NCI-H2227 treated with DMSO at 0.1 percent for 48 hours (cell line): ENCODE data around the gene RHCE.
A peak's percentile ranks its signal among the peaks of the same experiment; 100 is the strongest.
"Not testable (repeated sequence)": the region's sequence is repeated elsewhere in the genome, so short reads cannot be mapped to it uniquely, and the experiment has no call there.

ENCODE experiments used
- DNase-seq: peaks from one replicate; lab custom pipeline; 2025; lab: John Stamatoyannopoulos, UW

Gene RHCE

GRCh38 chr1:25432749-25433388 lies 12.2 kb upstream of the RHCE start:
- no peak for DNase-seq

- no peak for DNase-seq
Observed at GRCh38 chr1:25431955-25432719, 11.5 kb upstream of the RHCE start.

- DNase-seq, result no peak
Observed at GRCh38 chr1:25430967-25431881, 10.6 kb upstream of the RHCE start.

GRCh38 chr1:25430073-25430966 lies 9.7 kb upstream of the RHCE start, which contains the start of gene MACO1:
MACO1 (plus strand) TSS chr1:25430897; CDS start chr1:25431099, 202 bp downstream.
- peak; percentile 97 for DNase-seq

DNA sequence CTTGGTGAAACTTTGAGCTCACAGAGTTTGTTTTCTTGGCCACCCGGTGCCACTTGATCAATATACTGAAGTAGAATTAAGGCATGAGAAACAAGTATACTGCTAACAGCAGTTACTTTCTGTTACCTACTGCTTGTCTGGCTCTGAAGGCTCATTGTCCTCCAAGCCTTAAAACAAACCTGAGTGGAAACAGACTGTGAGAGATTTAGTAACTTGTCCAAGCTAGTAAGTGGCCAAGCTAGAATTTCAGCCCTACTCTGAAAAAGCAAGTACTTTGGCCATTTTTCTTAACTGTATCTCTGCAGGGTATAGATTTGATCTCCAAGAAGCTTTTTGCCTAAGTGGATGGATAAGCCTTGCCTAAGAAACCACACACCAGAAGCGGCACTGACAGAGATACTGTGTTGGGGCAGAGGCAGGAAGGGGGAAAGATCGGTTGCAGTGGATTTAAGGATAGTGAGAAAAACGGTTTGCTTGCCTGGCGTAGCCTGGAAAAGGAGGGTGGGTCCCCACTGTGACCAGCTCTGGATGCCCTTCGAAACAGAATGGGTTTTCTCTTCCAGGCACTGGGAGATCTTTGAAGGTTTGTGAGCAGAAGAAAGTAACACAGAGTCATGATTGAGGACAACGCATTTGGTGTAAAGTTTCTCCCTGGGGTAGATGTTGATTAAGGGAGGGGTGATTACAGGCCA lies 8.0 kb upstream of the RHCE start:
- DNase-seq, result no peak

GRCh38 chr1:25427696-25428095 lies 7.1 kb upstream of the RHCE start:
- no peak for DNase-seq

- no peak for DNase-seq
Observed at GRCh38 chr1:25425098-25426085, 4.8 kb upstream of the RHCE start.

DNA sequence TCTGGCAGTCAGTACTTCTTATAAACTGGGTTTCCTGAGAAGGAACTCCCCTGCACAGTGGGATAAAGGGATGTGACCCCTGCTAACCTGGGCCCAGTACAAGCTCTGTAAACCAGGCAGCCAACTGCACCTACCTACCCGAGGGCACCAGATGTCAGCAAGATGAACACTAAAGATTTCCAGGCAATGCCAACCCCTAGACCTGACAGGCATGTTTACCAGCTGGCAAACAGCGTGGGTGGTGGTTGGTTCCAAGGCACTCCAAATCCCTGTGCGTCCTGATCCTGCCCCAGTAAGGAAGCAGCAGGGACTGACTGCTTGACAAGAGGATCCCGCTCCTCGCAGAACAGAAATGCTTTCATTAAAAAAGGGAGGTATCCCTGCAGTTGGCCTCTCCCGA lies 2.6 kb upstream of the RHCE start:
- DNase-seq, result not testable (repeated sequence)

- not testable (repeated sequence) for DNase-seq
Observed at GRCh38 chr1:25419339-25419738, 1.3 kb downstream of the RHCE start.

- DNase-seq, result not testable (repeated sequence)
Observed at GRCh38 chr1:25417280-25417679, 3.3 kb downstream of the RHCE start.

DNA sequence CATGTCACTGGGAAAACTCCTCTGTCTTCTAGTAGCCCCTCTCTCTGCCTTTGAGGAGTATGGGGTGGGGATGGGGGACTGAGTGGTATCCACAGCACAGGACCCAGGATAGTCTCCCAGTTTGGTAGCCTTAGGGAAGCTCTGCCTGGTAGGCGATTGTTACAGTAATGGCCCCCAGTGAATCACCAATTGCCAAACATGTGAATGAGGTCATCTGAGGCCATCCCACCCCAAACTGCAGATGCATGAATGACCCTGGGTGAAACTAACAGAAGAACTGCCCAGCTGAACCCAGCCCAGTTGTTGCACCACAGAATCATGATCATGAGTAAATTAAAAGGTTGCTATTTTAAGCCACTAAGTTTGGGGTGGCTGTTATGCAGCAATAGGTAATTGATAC lies 6.0 kb downstream of the RHCE start:
- DNase-seq, result not testable (repeated sequence)

- not testable (repeated sequence) for DNase-seq
Observed at GRCh38 chr1:25414157-25414556, 6.5 kb downstream of the RHCE start.

- not testable (repeated sequence) for DNase-seq
Observed at GRCh38 chr1:25412872-25413623, 7.6 kb downstream of the RHCE start.

- DNase-seq, result not testable (repeated sequence)
Observed at GRCh38 chr1:25409641-25410427, 10.8 kb downstream of the RHCE start.

- not testable (repeated sequence) for DNase-seq
Observed at GRCh38 chr1:25405731-25406305, 14.8 kb downstream of the RHCE start.

GRCh38 chr1:25402947-25403803 lies 17.4 kb downstream of the RHCE start:
- DNase-seq, result not testable (repeated sequence)

GRCh38 chr1:25398079-25398478 lies 22.5 kb downstream of the RHCE start:
- not testable (repeated sequence) for DNase-seq
